K562 (cell line): ENCODE results near the gene ALDH3B2. TPM values are rescaled to one million over a fixed set of nuclear protein-coding genes. Genes with fewer than 3 reads are reported as not detected.

Source experiments
- ATF3 ChIP-seq, 2 experiments: fragments of 450-650 bp in 1 of 2; sonication (generic) in 1 of 2; formaldehyde crosslinking in 1 of 2; IDR thresholded peaks in 1 of 2; conservative IDR thresholded peaks in 1 of 2; 2 replicates each; pipeline versions ENCODE4 v1.6.1 to v1.8.1; 2016 to 2023; ENCODE audit warnings: mild to moderate bottlenecking in 2 of 2, moderate library complexity in 2 of 2, inconsistent platforms in 1 of 2, missing genetic modification reagents in 1 of 2
- CBX1 ChIP-seq: sonication (generic); IDR thresholded peaks from 2 replicates; pipeline ENCODE4 v1.6.1; 2016; ENCODE audit warnings: antibody characterized with exemption, low read depth, mild to moderate bottlenecking
- NR4A1 ChIP-seq, 2 experiments: fragments of 250-450 bp in 1 of 2; fragments of 450-650 bp in 1 of 2; sonication (Bioruptor Pico) in 1 of 2; IDR thresholded peaks; 2 replicates each; pipeline versions ENCODE4 v1.4.0 to v1.6.1; 2016 to 2020; ENCODE audit warnings: mild to moderate bottlenecking in 2 of 2, missing compliant biosample characterization in 1 of 2, missing genetic modification characterization in 1 of 2, moderate library complexity in 1 of 2
- PTBP1 ChIP-seq: fragments of 200-400 bp; formaldehyde crosslinking; IDR thresholded peaks from 2 replicates; pipeline ENCODE4 v1.6.1; 2017; ENCODE audit warnings: low read depth, low read length
- ZBTB12 ChIP-seq: fragments of 250-450 bp; sonication (Bioruptor Pico); IDR thresholded peaks from 2 replicates; pipeline ENCODE4 v1.4.0; 2020
- ZBTB33 ChIP-seq: sonication (generic); formaldehyde crosslinking; IDR thresholded peaks from 2 replicates; pipeline ENCODE4 v1.8.1; 2023; ENCODE audit warnings: mild to moderate bottlenecking, missing genetic modification reagents
- ZNF57 ChIP-seq: fragments of 450-650 bp; formaldehyde crosslinking; IDR thresholded peaks from 2 replicates; pipeline ENCODE4 v1.4.0; 2020; ENCODE audit warnings: mild to moderate bottlenecking, moderate library complexity
- polyA plus RNA-seq, 8 experiments: library from polyadenylated mRNA; depleted of rRNA in 4 of 8; stranded (reverse) in 5 of 8; unstranded in 3 of 8; fragments of >200 nt; fragmentation: Nextera tagmentation in 2 of 8; fragmentation: Illumina TruSeq in 1 of 8; extraction: Ambion mirVana in 2 of 8; extraction: Trizol in 1 of 8; gene quantifications; 2 replicates each; pipeline versions ENCODE4 v1.2.1 to v1.2.3, GENCODE V29; 2011 to 2014; ENCODE audit warnings: inconsistent platforms in 1 of 8, missing spikeins in 1 of 8
- total RNA-seq, 7 experiments: library from RNA; depleted of rRNA in 6 of 7; stranded (reverse); fragments of >200 nt in 6 of 7; fragmentation: Illumina TruSeq in 2 of 7; extraction: Trizol in 2 of 7; gene quantifications; 2 replicates each; pipeline versions ENCODE4 v1.2.1 to v1.2.3, GENCODE V29; 2011 to 2021; ENCODE audit warnings: low replicate concordance in 1 of 7
- TF ChIP-seq, protein P1 (sequence below): fragments of 450-650 bp; IDR thresholded peaks from 2 replicates; pipeline ENCODE4 v1.6.1; 2016; ENCODE audit warnings: mild to moderate bottlenecking, moderate library complexity
- TF ChIP-seq, protein P2 (sequence below): sonication (generic); formaldehyde crosslinking; IDR thresholded peaks from 2 replicates; pipeline ENCODE4 v1.8.0; 2022; ENCODE audit warnings: mild to moderate bottlenecking, missing genetic modification reagents

ALDH3B2 gene
- total and polyA plus RNA-seq, 9 of the 15 experiments (the other 6 are each of a cell fraction or from before 2014, with no cell fraction given): not detected

DNA sequence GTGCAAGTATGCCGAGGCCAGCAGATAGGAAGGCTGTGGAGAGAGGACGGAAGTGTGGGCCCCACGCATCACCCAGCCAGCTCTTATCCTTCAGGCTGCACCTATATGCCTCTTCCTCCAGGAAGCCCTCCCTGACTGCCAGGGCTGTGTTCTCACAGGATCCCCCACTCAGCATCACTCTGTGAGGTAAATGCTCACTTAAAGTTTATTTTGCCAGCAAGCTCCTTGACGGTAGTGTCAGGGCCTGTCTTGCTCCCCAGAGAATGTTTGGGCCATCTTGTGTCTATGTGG, 39.2 kb downstream of the ALDH3B2 start (continued):
- TF ChIP-seq ZBTB33 (CRISPR knock-in tag) (no peak), ATF3 (IDR thresholded peaks at IDR 0.05) (no peak), ATF3 (CRISPR knock-in tag; conservative IDR thresholded peaks at IDR 0.05) (no peak), PTBP1 (0 out of 2 replicates have a peak, but pooled peaks have one; percentile 29), ZBTB12 (no peak), ZNF57 (CRISPR knock-in tag) (no peak), NR4A1 (CRISPR knock-in tag; IDR thresholded peaks at IDR 0.05) (no peak), NR4A1 (tag; IDR thresholded peaks at IDR 0.05) (no peak), CBX1 (peak; percentile 40; the same call in 1 of the 2 replicates)
- TF ChIP-seq, protein P1, sequence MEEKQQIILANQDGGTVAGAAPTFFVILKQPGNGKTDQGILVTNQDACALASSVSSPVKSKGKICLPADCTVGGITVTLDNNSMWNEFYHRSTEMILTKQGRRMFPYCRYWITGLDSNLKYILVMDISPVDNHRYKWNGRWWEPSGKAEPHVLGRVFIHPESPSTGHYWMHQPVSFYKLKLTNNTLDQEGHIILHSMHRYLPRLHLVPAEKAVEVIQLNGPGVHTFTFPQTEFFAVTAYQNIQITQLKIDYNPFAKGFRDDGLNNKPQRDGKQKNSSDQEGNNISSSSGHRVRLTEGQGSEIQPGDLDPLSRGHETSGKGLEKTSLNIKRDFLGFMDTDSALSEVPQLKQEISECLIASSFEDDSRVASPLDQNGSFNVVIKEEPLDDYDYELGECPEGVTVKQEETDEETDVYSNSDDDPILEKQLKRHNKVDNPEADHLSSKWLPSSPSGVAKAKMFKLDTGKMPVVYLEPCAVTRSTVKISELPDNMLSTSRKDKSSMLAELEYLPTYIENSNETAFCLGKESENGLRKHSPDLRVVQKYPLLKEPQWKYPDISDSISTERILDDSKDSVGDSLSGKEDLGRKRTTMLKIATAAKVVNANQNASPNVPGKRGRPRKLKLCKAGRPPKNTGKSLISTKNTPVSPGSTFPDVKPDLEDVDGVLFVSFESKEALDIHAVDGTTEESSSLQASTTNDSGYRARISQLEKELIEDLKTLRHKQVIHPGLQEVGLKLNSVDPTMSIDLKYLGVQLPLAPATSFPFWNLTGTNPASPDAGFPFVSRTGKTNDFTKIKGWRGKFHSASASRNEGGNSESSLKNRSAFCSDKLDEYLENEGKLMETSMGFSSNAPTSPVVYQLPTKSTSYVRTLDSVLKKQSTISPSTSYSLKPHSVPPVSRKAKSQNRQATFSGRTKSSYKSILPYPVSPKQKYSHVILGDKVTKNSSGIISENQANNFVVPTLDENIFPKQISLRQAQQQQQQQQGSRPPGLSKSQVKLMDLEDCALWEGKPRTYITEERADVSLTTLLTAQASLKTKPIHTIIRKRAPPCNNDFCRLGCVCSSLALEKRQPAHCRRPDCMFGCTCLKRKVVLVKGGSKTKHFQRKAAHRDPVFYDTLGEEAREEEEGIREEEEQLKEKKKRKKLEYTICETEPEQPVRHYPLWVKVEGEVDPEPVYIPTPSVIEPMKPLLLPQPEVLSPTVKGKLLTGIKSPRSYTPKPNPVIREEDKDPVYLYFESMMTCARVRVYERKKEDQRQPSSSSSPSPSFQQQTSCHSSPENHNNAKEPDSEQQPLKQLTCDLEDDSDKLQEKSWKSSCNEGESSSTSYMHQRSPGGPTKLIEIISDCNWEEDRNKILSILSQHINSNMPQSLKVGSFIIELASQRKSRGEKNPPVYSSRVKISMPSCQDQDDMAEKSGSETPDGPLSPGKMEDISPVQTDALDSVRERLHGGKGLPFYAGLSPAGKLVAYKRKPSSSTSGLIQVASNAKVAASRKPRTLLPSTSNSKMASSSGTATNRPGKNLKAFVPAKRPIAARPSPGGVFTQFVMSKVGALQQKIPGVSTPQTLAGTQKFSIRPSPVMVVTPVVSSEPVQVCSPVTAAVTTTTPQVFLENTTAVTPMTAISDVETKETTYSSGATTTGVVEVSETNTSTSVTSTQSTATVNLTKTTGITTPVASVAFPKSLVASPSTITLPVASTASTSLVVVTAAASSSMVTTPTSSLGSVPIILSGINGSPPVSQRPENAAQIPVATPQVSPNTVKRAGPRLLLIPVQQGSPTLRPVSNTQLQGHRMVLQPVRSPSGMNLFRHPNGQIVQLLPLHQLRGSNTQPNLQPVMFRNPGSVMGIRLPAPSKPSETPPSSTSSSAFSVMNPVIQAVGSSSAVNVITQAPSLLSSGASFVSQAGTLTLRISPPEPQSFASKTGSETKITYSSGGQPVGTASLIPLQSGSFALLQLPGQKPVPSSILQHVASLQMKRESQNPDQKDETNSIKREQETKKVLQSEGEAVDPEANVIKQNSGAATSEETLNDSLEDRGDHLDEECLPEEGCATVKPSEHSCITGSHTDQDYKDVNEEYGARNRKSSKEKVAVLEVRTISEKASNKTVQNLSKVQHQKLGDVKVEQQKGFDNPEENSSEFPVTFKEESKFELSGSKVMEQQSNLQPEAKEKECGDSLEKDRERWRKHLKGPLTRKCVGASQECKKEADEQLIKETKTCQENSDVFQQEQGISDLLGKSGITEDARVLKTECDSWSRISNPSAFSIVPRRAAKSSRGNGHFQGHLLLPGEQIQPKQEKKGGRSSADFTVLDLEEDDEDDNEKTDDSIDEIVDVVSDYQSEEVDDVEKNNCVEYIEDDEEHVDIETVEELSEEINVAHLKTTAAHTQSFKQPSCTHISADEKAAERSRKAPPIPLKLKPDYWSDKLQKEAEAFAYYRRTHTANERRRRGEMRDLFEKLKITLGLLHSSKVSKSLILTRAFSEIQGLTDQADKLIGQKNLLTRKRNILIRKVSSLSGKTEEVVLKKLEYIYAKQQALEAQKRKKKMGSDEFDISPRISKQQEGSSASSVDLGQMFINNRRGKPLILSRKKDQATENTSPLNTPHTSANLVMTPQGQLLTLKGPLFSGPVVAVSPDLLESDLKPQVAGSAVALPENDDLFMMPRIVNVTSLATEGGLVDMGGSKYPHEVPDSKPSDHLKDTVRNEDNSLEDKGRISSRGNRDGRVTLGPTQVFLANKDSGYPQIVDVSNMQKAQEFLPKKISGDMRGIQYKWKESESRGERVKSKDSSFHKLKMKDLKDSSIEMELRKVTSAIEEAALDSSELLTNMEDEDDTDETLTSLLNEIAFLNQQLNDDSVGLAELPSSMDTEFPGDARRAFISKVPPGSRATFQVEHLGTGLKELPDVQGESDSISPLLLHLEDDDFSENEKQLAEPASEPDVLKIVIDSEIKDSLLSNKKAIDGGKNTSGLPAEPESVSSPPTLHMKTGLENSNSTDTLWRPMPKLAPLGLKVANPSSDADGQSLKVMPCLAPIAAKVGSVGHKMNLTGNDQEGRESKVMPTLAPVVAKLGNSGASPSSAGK: no peak
- TF ChIP-seq, protein P2, sequence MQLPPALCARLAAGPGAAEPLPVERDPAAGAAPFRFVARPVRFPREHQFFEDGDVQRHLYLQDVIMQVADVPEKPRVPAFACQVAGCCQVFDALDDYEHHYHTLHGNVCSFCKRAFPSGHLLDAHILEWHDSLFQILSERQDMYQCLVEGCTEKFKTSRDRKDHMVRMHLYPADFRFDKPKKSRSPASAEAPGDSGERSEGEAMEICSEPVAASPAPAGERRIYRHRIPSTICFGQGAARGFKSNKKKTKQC (CRISPR knock-in tag): no peak
